Measurements from ENCODE around the gene SIDT1.

SIDT1 gene

GRCh38 chr3:113545594-113545993, 13.2 kb downstream of the SIDT1 start:
- DNase-seq (ENCODE audit: low read depth in 2 of 2, low spot score in 1 of 2) = no peak

GRCh38 chr3:113546414-113546893, 14.1 kb downstream of the SIDT1 start:
- DNase-seq (ENCODE audit: low read depth in 2 of 2, low spot score in 1 of 2) = no peak

- no peak for DNase-seq (ENCODE audit: low read depth in 2 of 2, low spot score in 1 of 2)
Observed at GRCh38 chr3:113548501-113548900, 16.1 kb downstream of the SIDT1 start.

- no peak for DNase-seq (ENCODE audit: low read depth in 2 of 2, low spot score in 1 of 2)
Observed at GRCh38 chr3:113551820-113552219, 19.5 kb downstream of the SIDT1 start.

- DNase-seq (ENCODE audit: low read depth in 2 of 2, low spot score in 1 of 2) = no peak
Observed at GRCh38 chr3:113552851-113553250, 20.5 kb downstream of the SIDT1 start.

- no peak for DNase-seq (ENCODE audit: low read depth in 2 of 2, low spot score in 1 of 2)
Observed at GRCh38 chr3:113555138-113555537, 22.8 kb downstream of the SIDT1 start.

- no peak for DNase-seq (ENCODE audit: low read depth in 2 of 2, low spot score in 1 of 2)
Observed at GRCh38 chr3:113556316-113556945, 24.1 kb downstream of the SIDT1 start.

- DNase-seq (ENCODE audit: low read depth in 2 of 2, low spot score in 1 of 2) = no peak
Observed at GRCh38 chr3:113556946-113557335, 24.6 kb downstream of the SIDT1 start.

GRCh38 chr3:113557374-113557773, 25.0 kb downstream of the SIDT1 start:
- DNase-seq (ENCODE audit: low read depth in 2 of 2, low spot score in 1 of 2) = no peak

GRCh38 chr3:113559009-113559408, 26.7 kb downstream of the SIDT1 start:
- no peak for DNase-seq (ENCODE audit: low read depth in 2 of 2, low spot score in 1 of 2)

GRCh38 chr3:113560271-113560670, 27.9 kb downstream of the SIDT1 start:
- DNase-seq (ENCODE audit: low read depth in 2 of 2, low spot score in 1 of 2) = no peak

- no peak for DNase-seq (ENCODE audit: low read depth in 2 of 2, low spot score in 1 of 2)
Observed at GRCh38 chr3:113560831-113561623, 28.7 kb downstream of the SIDT1 start.

- no peak for DNase-seq (ENCODE audit: low read depth in 2 of 2, low spot score in 1 of 2)
Observed at GRCh38 chr3:113565555-113565954, 33.2 kb downstream of the SIDT1 start.

GRCh38 chr3:113570158-113570557, 37.8 kb downstream of the SIDT1 start:
- DNase-seq (ENCODE audit: low read depth in 2 of 2, low spot score in 1 of 2) = no peak

GRCh38 chr3:113571360-113571759, 39.0 kb downstream of the SIDT1 start:
- no peak for DNase-seq (ENCODE audit: low read depth in 2 of 2, low spot score in 1 of 2)

GRCh38 chr3:113573728-113574127, 41.4 kb downstream of the SIDT1 start:
- no peak for DNase-seq (ENCODE audit: low read depth in 2 of 2, low spot score in 1 of 2)

GRCh38 chr3:113574213-113574612, 41.9 kb downstream of the SIDT1 start:
- no peak for DNase-seq (ENCODE audit: low read depth in 2 of 2, low spot score in 1 of 2)

- no peak for DNase-seq (ENCODE audit: low read depth in 2 of 2, low spot score in 1 of 2)
Observed at GRCh38 chr3:113575206-113575605, 42.9 kb downstream of the SIDT1 start.

GRCh38 chr3:113585228-113585627, 52.9 kb downstream of the SIDT1 start:
- no peak for DNase-seq (ENCODE audit: low read depth in 2 of 2, low spot score in 1 of 2)

GRCh38 chr3:113585720-113586119, 53.4 kb downstream of the SIDT1 start:
- no peak for DNase-seq (ENCODE audit: low read depth in 2 of 2, low spot score in 1 of 2)

GRCh38 chr3:113588806-113589205, 56.5 kb downstream of the SIDT1 start:
- DNase-seq (ENCODE audit: low read depth in 2 of 2, low spot score in 1 of 2) = no peak

- no peak for DNase-seq (ENCODE audit: low read depth in 2 of 2, low spot score in 1 of 2)
Observed at GRCh38 chr3:113589971-113590370, 57.6 kb downstream of the SIDT1 start.

- DNase-seq (ENCODE audit: low read depth in 2 of 2, low spot score in 1 of 2) = no peak
Observed at GRCh38 chr3:113590983-113591382, 58.6 kb downstream of the SIDT1 start.

All from stimulated activated CD8-positive, alpha-beta memory T cell treated with anti-CD3 and anti-CD28 coated beads, Interleukin-4, amount 100 ng/mL, for 1 hour (primary cell).